B cell (primary cell): ENCODE data around the gene TP53AIP1. TPM values are rescaled to one million over a fixed set of nuclear protein-coding genes. Genes with fewer than 3 reads are reported as not detected.

ENCODE experiments used
- ATAC-seq: fragments of 200-7000 bp; cut with Tn5 transposase; one replicate; pipeline ENCODE4 v1.10.0; 2021; ENCODE audit warnings: low read depth, mild to moderate bottlenecking, moderate number of reproducible peaks, moderate library complexity
- CTCF ChIA-PET: fragments of 350-600 bp; sonication (Branson Sonifier 250); formaldehyde crosslinking; loops from one replicate; lab custom pipeline; 2021; ENCODE audit warnings: antibody characterized with exemption, inconsistent platforms; lab: Charles Lee
- POLR2A ChIA-PET: fragments of 350-600 bp; sonication (Branson Sonifier 250); formaldehyde crosslinking; loops from one replicate; lab custom pipeline; 2021; ENCODE audit warnings: antibody characterized with exemption; lab: Charles Lee
- DNase-seq: peaks from one replicate; pipeline ENCODE4 v3.0.0; 2013
- H2AFZ ChIP-seq: 2 replicates; pipeline ENCODE4 v1.6.1; 2012; ENCODE audit warnings: mild to moderate bottlenecking, low read depth, low read length; ENCODE audit not compliant: insufficient read depth, poor library complexity, severe bottlenecking
- H3K27ac ChIP-seq, 2 donors: 1 replicate in 1 of 2; 2 replicates in 1 of 2; pipeline ENCODE4 v1.5.1; 2012 to 2013; ENCODE audit warnings: low read length in 2 of 2, mild to moderate bottlenecking in 2 of 2, moderate library complexity in 1 of 2
- H3K27me3 ChIP-seq, 4 experiments: fragments of 200-600 bp in 1 of 4; sonication (generic) in 1 of 4; replicated peaks in 1 of 4; 1 replicate in 2 of 4; 2 replicates in 2 of 4; pipeline versions ENCODE4 v1.6.1 to v1.7.0; 2013 to 2016; ENCODE audit warnings: low read length in 3 of 4, mild to moderate bottlenecking in 2 of 4, mixed read lengths in 1 of 4, moderate library complexity in 1 of 4; ENCODE audit not compliant: insufficient read depth in 4 of 4, control insufficient read depth in 3 of 4; ENCODE audit errors: control extremely low read depth in 1 of 4
- H3K36me3 ChIP-seq, 2 experiments: replicated peaks in 1 of 2; 1 replicate in 1 of 2; 2 replicates in 1 of 2; pipeline versions ENCODE4 v1.6.1 to v1.7.1; 2013; ENCODE audit warnings: low read length in 1 of 2; ENCODE audit not compliant: insufficient read depth in 2 of 2, control insufficient read depth in 1 of 2; ENCODE audit errors: control extremely low read depth in 1 of 2, extremely low read depth in 1 of 2
- H3K4me1 ChIP-seq, 2 donors: fragments of 200-600 bp in 1 of 2; sonication (generic) in 1 of 2; 1 replicate in 1 of 2; 2 replicates in 1 of 2; pipeline versions ENCODE4 v1.5.1 to v1.6.1; 2013 to 2017; ENCODE audit warnings: low read length in 2 of 2; ENCODE audit not compliant: control insufficient read depth in 2 of 2, insufficient read depth in 2 of 2
- H3K4me2 ChIP-seq: replicated peaks from 2 replicates; pipeline ENCODE3; 2012; ENCODE audit warnings: mild to moderate bottlenecking, low read depth, low read length; ENCODE audit not compliant: poor library complexity, severe bottlenecking
- H3K4me3 ChIP-seq, 5 experiments: fragments of 200-600 bp in 1 of 5; sonication (generic) in 1 of 5; 1 replicate in 3 of 5; 2 replicates in 2 of 5; pipeline versions ENCODE4 v1.5.1 to v1.7.0; 2011 to 2016; ENCODE audit warnings: low read length in 4 of 5, mild to moderate bottlenecking in 4 of 5, low read depth in 2 of 5, control low read depth in 1 of 5, moderate library complexity in 1 of 5; ENCODE audit not compliant: insufficient read depth in 1 of 5; ENCODE audit errors: control extremely low read depth in 1 of 5, extremely low read depth in 1 of 5
- H3K79me2 ChIP-seq: fragments of 200-600 bp; sonication (generic); one replicate; pipeline ENCODE4 v1.6.0; 2016; ENCODE audit warnings: low read length; ENCODE audit not compliant: control insufficient read depth, insufficient read depth
- H3K9ac ChIP-seq: fragments of 200-600 bp; sonication (generic); 2 replicates; pipeline ENCODE4 v1.6.1; 2017; ENCODE audit warnings: mild to moderate bottlenecking, low read length, moderate library complexity
- H3K9me3 ChIP-seq, 3 donors: one replicate each; pipeline versions ENCODE4 v1.6.1 to v1.7.1; 2013; ENCODE audit warnings: low read length in 2 of 3; ENCODE audit not compliant: control insufficient read depth in 2 of 3, insufficient read depth in 1 of 3; ENCODE audit errors: control extremely low read depth in 1 of 3
- H4K20me1 ChIP-seq: 2 replicates; pipeline ENCODE4 v1.6.0; 2012; ENCODE audit warnings: mild to moderate bottlenecking, low read length; ENCODE audit not compliant: insufficient read depth, control insufficient read depth, poor library complexity, severe bottlenecking
- H3K27ac Mint-ChIP-seq: one replicate; pipeline ENCODE4 v1.8.0; 2021; ENCODE audit warnings: mixed read lengths
- H3K27me3 Mint-ChIP-seq: one replicate; pipeline ENCODE4 v1.8.0; 2021; ENCODE audit warnings: mixed read lengths
- H3K4me1 Mint-ChIP-seq: one replicate; pipeline ENCODE4 v1.8.0; 2021; ENCODE audit warnings: mixed read lengths
- H3K4me3 Mint-ChIP-seq: one replicate; pipeline ENCODE4 v1.8.0; 2021; ENCODE audit warnings: mixed read lengths
- H3K9me3 Mint-ChIP-seq: one replicate; pipeline ENCODE4 v1.8.0; 2022; ENCODE audit warnings: mixed read lengths; ENCODE audit not compliant: insufficient read depth
- EZH2 ChIP-seq: IDR thresholded peaks from 2 replicates; pipeline ENCODE4 v1.6.1; 2012; ENCODE audit warnings: borderline replicate concordance, low read depth, mild to moderate bottlenecking, moderate library complexity, low read length; ENCODE audit not compliant: insufficient read depth, poor library complexity, severe bottlenecking
- WGBS: methylation state at CpG from one replicate; pipeline ENCODE4 v1.1.5; 2013; ENCODE audit warnings: missing lambda C conversion rate; ENCODE audit not compliant: insufficient coverage; 5-methylcytosine and 5-hydroxymethylcytosine counted together
- intact Hi-C: fragments of 100-400 bp; cut with micrococcal nuclease; formaldehyde crosslinking; loops from one replicate; pipeline ENCODE4 v1.10.0; 2022
- polyA plus RNA-seq: library from polyadenylated mRNA; depleted of rRNA; stranded (reverse); fragments of >200 nt; gene quantifications from 2 replicates; pipeline ENCODE4 v1.2.3, GENCODE V29; 2012
- total RNA-seq, 2 donors: library from RNA; stranded (reverse); fragments of 120-200 nt in 1 of 2; gene quantifications; 1 replicate in 1 of 2; 2 replicates in 1 of 2; pipeline versions ENCODE4 v1.2.3 to v1.2.4, GENCODE V29; 2013 to 2022
- TF ChIP-seq, protein P1 (sequence below): fragments of 200-600 bp; IDR thresholded peaks from one replicate; pipeline ENCODE4 v1.8.0; 2022; ENCODE audit warnings: antibody characterized with exemption, mild to moderate bottlenecking

TP53AIP1 gene
- total and polyA plus RNA-seq, 2 donors (not counting 1 experiment from before 2014, with no cell fraction given) = 0.04 to 0.12 TPM

DNA sequence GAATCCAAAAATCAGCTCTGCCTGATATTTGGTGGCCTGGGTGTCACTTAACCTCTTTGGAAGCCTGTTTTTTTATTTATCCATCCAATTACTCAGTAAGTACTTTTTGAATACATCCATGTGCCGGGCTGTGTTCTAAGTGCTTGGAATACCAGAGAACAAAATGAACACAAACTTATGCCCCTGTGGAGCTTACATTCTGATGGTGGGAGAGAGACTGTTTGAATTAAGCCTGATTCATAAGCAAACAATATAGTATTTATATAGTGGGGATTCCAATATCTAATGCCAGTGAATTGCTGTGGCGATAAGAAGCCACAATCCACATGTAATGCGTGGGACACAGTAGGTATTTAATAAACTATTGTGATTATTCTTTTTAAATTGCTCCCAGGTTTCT is 32.1 kb downstream of the TP53AIP1 start:
- no peak overlapping the region for H3K27ac Mint-ChIP-seq
- no peaks in the 10 kb centered on the region for H3K36me3 ChIP-seq
- H3K79me2 ChIP-seq = no peaks in the 10 kb centered on the region
- no peak for ATAC-seq
- ChIA-PET POLR2A (no interaction called here), CTCF (interaction anchor here (9.4 kb wide), 1 partner anchor 25 kb away, joined by 89 read pairs; no protein-coding TSS in a partner anchor)
- TF ChIP-seq EZH2 = no peak
- TF ChIP-seq, protein P1, sequence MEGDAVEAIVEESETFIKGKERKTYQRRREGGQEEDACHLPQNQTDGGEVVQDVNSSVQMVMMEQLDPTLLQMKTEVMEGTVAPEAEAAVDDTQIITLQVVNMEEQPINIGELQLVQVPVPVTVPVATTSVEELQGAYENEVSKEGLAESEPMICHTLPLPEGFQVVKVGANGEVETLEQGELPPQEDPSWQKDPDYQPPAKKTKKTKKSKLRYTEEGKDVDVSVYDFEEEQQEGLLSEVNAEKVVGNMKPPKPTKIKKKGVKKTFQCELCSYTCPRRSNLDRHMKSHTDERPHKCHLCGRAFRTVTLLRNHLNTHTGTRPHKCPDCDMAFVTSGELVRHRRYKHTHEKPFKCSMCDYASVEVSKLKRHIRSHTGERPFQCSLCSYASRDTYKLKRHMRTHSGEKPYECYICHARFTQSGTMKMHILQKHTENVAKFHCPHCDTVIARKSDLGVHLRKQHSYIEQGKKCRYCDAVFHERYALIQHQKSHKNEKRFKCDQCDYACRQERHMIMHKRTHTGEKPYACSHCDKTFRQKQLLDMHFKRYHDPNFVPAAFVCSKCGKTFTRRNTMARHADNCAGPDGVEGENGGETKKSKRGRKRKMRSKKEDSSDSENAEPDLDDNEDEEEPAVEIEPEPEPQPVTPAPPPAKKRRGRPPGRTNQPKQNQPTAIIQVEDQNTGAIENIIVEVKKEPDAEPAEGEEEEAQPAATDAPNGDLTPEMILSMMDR = no peak
- no peaks in the 10 kb centered on the region for H3K9me3 Mint-ChIP-seq
- H4K20me1 ChIP-seq = no peaks in the 10 kb centered on the region
- H3K27me3 Mint-ChIP-seq = peaks cover 65% of the 10 kb centered on the region
- intact Hi-C loops = no loop called here
- DNase-seq = no peak
- H3K27ac ChIP-seq = no peak overlapping the region
- no peak overlapping the region for H3K4me2 ChIP-seq
- H3K9ac ChIP-seq = no peak overlapping the region
- H2AFZ ChIP-seq = no peak overlapping the region
- no peak overlapping the region for H3K4me3 ChIP-seq
- peaks cover 5 to 9% of the 10 kb centered on the region in 2 donors for H3K4me1 ChIP-seq
- H3K9me3 ChIP-seq = peaks cover 0 to 18% (median 3%) of the 10 kb centered on the region in 3 donors
- WGBS = no CpG with 5 or more reads among the region's 3 CpGs
- H3K4me1 Mint-ChIP-seq = peaks cover 8% of the 10 kb centered on the region
- no peak overlapping the region for H3K4me3 Mint-ChIP-seq
- peaks cover 0 to 61% (median 32%) of the 10 kb centered on the region in 4 experiments for H3K27me3 ChIP-seq

DNA sequence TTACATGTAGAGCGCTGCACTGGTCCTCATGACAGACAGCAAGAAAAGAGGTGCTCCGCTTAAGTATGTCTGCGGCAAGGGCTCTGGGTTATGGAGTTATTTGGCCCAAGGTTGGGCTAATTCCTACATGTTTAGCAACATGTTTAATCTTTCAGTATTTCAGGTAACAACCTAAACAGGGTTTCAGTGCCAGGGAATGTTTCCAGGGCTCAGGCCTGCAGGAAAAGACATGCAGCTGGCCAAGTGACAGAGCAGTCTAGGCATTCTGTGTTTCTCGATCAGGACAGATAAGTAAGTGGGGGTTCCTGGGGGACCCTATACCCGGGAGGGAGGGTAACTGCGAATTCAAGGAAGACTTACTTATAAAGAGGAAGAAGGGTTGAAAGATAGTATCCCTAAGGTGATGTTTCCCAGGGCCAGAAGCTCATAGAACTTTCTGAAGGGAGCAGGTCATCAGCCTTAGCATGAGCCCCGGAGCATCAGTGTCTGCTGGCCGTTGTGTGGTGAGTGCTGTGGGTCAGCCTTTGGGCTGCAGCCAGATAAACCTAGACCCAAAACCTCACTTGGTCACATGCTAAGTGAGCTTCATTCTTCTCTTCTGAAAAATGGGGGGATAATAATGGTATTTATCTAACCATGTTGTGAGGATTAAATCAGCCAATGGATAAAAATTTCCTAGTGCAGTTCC is 33.1 kb downstream of the TP53AIP1 start:
- 42% methylated on average over 4 of the region's 8 CpGs for WGBS
- peaks cover 0 to 67% (median 34%) of the 10 kb centered on the region in 4 experiments for H3K27me3 ChIP-seq
- H3K4me2 ChIP-seq = no peak overlapping the region
- no peaks in the 10 kb centered on the region for H3K9me3 Mint-ChIP-seq
- H3K9ac ChIP-seq = no peak overlapping the region
- TF ChIP-seq, protein P1 = no peak
- no peak for TF ChIP-seq EZH2
- H4K20me1 ChIP-seq = no peaks in the 10 kb centered on the region
- H3K79me2 ChIP-seq = no peaks in the 10 kb centered on the region
- no peak overlapping the region for H3K4me3 ChIP-seq
- H3K4me3 Mint-ChIP-seq = no peak overlapping the region
- peaks cover 9 to 18% of the 10 kb centered on the region in 2 donors for H3K4me1 ChIP-seq
- H3K36me3 ChIP-seq = no peaks in the 10 kb centered on the region
- ChIA-PET CTCF (interaction anchor here (0.6 to 9.4 kb wide), 4 partner anchors 17 to 739 kb away, joined by 3 to 89 read pairs (median 14); no protein-coding TSS in a partner anchor), POLR2A (no interaction called here)
- H3K27ac ChIP-seq = no peak overlapping the region
- H3K27me3 Mint-ChIP-seq = peaks cover 60% of the 10 kb centered on the region
- H2AFZ ChIP-seq = no peak overlapping the region
- peaks cover 11% of the 10 kb centered on the region for H3K4me1 Mint-ChIP-seq
- DNase-seq (no peak), ATAC-seq (no peak)
- no peak overlapping the region for H3K27ac Mint-ChIP-seq
- intact Hi-C loops = no loop called here
- H3K9me3 ChIP-seq = peaks cover 0 to 21% (median 3%) of the 10 kb centered on the region in 3 donors
